ENCODE data around the gene MXRA8.

DNA sequence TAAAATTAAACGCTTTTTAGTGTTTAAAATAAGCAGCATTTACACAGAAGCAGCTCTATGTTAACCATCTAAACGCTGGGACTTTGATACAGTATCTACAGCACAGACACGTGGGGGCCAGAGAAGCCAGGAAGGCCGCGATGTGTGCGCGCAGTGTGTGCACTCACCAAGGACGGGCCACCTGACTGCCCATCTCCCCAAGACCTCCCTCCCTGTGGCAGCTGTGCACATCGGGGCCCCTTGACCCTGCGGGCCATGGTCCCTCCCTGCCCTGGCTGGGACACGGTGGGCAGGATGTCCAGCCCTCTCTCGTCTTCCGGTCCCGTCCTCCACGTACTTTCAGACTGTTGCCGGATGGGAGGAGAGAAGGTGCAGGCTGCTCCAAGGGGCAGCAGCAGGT lies 23.1 kb downstream of the MXRA8 start:
- TF ChIP-seq, protein P1, sequence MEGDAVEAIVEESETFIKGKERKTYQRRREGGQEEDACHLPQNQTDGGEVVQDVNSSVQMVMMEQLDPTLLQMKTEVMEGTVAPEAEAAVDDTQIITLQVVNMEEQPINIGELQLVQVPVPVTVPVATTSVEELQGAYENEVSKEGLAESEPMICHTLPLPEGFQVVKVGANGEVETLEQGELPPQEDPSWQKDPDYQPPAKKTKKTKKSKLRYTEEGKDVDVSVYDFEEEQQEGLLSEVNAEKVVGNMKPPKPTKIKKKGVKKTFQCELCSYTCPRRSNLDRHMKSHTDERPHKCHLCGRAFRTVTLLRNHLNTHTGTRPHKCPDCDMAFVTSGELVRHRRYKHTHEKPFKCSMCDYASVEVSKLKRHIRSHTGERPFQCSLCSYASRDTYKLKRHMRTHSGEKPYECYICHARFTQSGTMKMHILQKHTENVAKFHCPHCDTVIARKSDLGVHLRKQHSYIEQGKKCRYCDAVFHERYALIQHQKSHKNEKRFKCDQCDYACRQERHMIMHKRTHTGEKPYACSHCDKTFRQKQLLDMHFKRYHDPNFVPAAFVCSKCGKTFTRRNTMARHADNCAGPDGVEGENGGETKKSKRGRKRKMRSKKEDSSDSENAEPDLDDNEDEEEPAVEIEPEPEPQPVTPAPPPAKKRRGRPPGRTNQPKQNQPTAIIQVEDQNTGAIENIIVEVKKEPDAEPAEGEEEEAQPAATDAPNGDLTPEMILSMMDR (IDR thresholded peaks at IDR 0.05), result no peak
- no peak for TF ChIP-seq POLR2A (IDR thresholded peaks at IDR 0.05)
